H9 (cell line): Measurements from ENCODE around the gene KCND2. TPM values are rescaled to one million over a fixed set of nuclear protein-coding genes. Genes with fewer than 3 reads are reported as not detected.

Experiments
- DNase-seq: peaks from one replicate; pipeline ENCODE4 v3.0.0-alpha.2; 2017
- H2AFZ ChIP-seq: one replicate; pipeline ENCODE4 v1.6.1; 2013; ENCODE audit warnings: mild to moderate bottlenecking, low read length, control low read depth, moderate library complexity
- H2AK5ac ChIP-seq: 2 replicates; pipeline ENCODE4 v1.6.1; 2013; ENCODE audit warnings: low read length, control low read depth, mixed read lengths; ENCODE audit not compliant: insufficient read length
- H2BK120ac ChIP-seq: one replicate; pipeline ENCODE4 v1.6.1; 2013; ENCODE audit warnings: low read depth, mild to moderate bottlenecking, low read length, control low read depth, inconsistent platforms; ENCODE audit not compliant: poor library complexity, severe bottlenecking
- H2BK12ac ChIP-seq: 2 replicates; pipeline ENCODE4 v1.6.1; 2013; ENCODE audit warnings: low read length, control low read depth, mixed read lengths, low read depth; ENCODE audit not compliant: insufficient read length
- H2BK15ac ChIP-seq: 2 replicates; pipeline ENCODE4 v1.6.1; 2013; ENCODE audit warnings: low read depth, low read length, control low read depth
- H2BK20ac ChIP-seq: one replicate; pipeline ENCODE4 v1.6.1; 2013; ENCODE audit warnings: low read depth, mild to moderate bottlenecking, low read length, control low read depth, inconsistent platforms; ENCODE audit not compliant: poor library complexity, severe bottlenecking
- H2BK5ac ChIP-seq: 2 replicates; pipeline ENCODE4 v1.6.1; 2013; ENCODE audit warnings: low read length, control low read depth, mixed read lengths; ENCODE audit not compliant: insufficient read length
- H3K14ac ChIP-seq: 2 replicates; pipeline ENCODE4 v1.6.1; 2013; ENCODE audit warnings: low read length, control low read depth; ENCODE audit not compliant: insufficient read depth
- H3K18ac ChIP-seq: 2 replicates; pipeline ENCODE4 v1.6.1; 2013; ENCODE audit warnings: low read depth, mild to moderate bottlenecking, mixed read lengths, low read length, control low read depth; ENCODE audit not compliant: insufficient read length
- H3K23ac ChIP-seq: 2 replicates; pipeline ENCODE4 v1.6.1; 2013; ENCODE audit warnings: low read length, control low read depth, mixed read lengths, low read depth; ENCODE audit not compliant: insufficient read length
- H3K23me2 ChIP-seq: 2 replicates; pipeline ENCODE4 v1.6.1; 2013; ENCODE audit warnings: low read depth, mild to moderate bottlenecking, mixed read lengths, low read length, control low read depth; ENCODE audit not compliant: insufficient read length, poor library complexity, severe bottlenecking
- H3K27ac ChIP-seq: 2 replicates; pipeline ENCODE4 v1.5.1; 2013; ENCODE audit warnings: low read length, control low read depth, mixed read lengths, low read depth; ENCODE audit not compliant: insufficient read length
- H3K27me3 ChIP-seq: 2 replicates; pipeline ENCODE4 v1.6.1; 2013; ENCODE audit warnings: low read length, control low read depth, inconsistent platforms; ENCODE audit not compliant: insufficient read depth
- H3K4ac ChIP-seq: 2 replicates; pipeline ENCODE4 v1.6.1; 2013; ENCODE audit warnings: low read depth, mild to moderate bottlenecking, control low read depth, inconsistent platforms, low read length, moderate library complexity
- H3K4me1 ChIP-seq: 2 replicates; pipeline ENCODE4 v1.6.1; 2013; ENCODE audit warnings: low read length, control low read depth, inconsistent platforms; ENCODE audit not compliant: insufficient read depth
- H3K4me2 ChIP-seq: 2 replicates; pipeline ENCODE4 v1.6.1; 2013; ENCODE audit warnings: low read length, control low read depth, mixed read lengths; ENCODE audit not compliant: insufficient read length, insufficient read depth
- H3K56ac ChIP-seq: 2 replicates; pipeline ENCODE4 v1.6.1; 2013; ENCODE audit warnings: low read depth, mild to moderate bottlenecking, mixed read lengths, low read length, control low read depth; ENCODE audit not compliant: insufficient read length
- H3K79me1 ChIP-seq: 2 replicates; pipeline ENCODE4 v1.6.1; 2013; ENCODE audit warnings: low read depth, mild to moderate bottlenecking, moderate library complexity, low read length, control low read depth, inconsistent platforms; ENCODE audit not compliant: insufficient read depth, poor library complexity, severe bottlenecking
- H3K79me2 ChIP-seq: 2 replicates; pipeline ENCODE4 v1.6.1; 2013; ENCODE audit warnings: low read length, control low read depth, inconsistent platforms; ENCODE audit not compliant: insufficient read depth
- H3K9ac ChIP-seq: 2 replicates; pipeline ENCODE4 v1.6.1; 2013; ENCODE audit warnings: low read length, control low read depth, mixed read lengths; ENCODE audit not compliant: insufficient read length; ENCODE audit errors: extremely low read depth
- H3K9me3 ChIP-seq: one replicate; pipeline ENCODE4 v1.6.1; 2013; ENCODE audit warnings: low read depth, low read length, inconsistent platforms; ENCODE audit not compliant: control insufficient read depth
- H3T11ph ChIP-seq: one replicate; pipeline ENCODE4 v1.6.1; 2013; ENCODE audit warnings: mild to moderate bottlenecking, low read length, control low read depth, inconsistent platforms
- H4K20me1 ChIP-seq: one replicate; pipeline ENCODE4 v1.6.1; 2013; ENCODE audit not compliant: control insufficient read depth, insufficient read length, insufficient read depth
- H4K5ac ChIP-seq: 2 replicates; pipeline ENCODE4 v1.6.1; 2013; ENCODE audit warnings: low read depth, mild to moderate bottlenecking, mixed read lengths, low read length, control low read depth; ENCODE audit not compliant: insufficient read length
- H4K8ac ChIP-seq: replicated peaks from 2 replicates; pipeline ENCODE4 v1.6.1; 2013; ENCODE audit warnings: low read length, control low read depth, mixed read lengths, low read depth; ENCODE audit not compliant: insufficient read length
- H4K91ac ChIP-seq: 2 replicates; pipeline ENCODE4 v1.6.1; 2013; ENCODE audit warnings: low read depth, mild to moderate bottlenecking, moderate library complexity, mixed read lengths, low read length, control low read depth; ENCODE audit not compliant: insufficient read length
- H3K27ac Mint-ChIP-seq, 3 experiments: 2 replicates in 2 of 3; 3 replicates in 1 of 3; pipeline ENCODE4 v1.8.0; 2020 to 2021; ENCODE audit warnings: mixed read lengths in 3 of 3, mild to moderate bottlenecking in 1 of 3, moderate library complexity in 1 of 3
- H3K27me3 Mint-ChIP-seq: 2 replicates; pipeline ENCODE4 v1.8.0; 2021; ENCODE audit warnings: low read depth, mild to moderate bottlenecking, moderate library complexity, mixed read lengths
- H3K36me3 Mint-ChIP-seq, 3 experiments: 2 replicates in 2 of 3; 3 replicates in 1 of 3; pipeline ENCODE4 v1.8.0; 2020 to 2021; ENCODE audit warnings: low read depth in 3 of 3, mixed read lengths in 3 of 3; ENCODE audit not compliant: insufficient read depth in 1 of 3
- H3K4me1 Mint-ChIP-seq, 2 experiments: 2 replicates each; pipeline ENCODE4 v1.8.0; 2020; ENCODE audit warnings: mixed read lengths in 2 of 2
- H3K4me3 Mint-ChIP-seq, 2 experiments: 2 replicates in 1 of 2; 3 replicates in 1 of 2; pipeline ENCODE4 v1.8.0; 2020 to 2021; ENCODE audit warnings: mild to moderate bottlenecking in 2 of 2, mixed read lengths in 2 of 2, moderate library complexity in 1 of 2
- H3K9me3 Mint-ChIP-seq, 2 experiments: 2 replicates in 1 of 2; 3 replicates in 1 of 2; pipeline ENCODE4 v1.8.0; 2020; ENCODE audit warnings: mild to moderate bottlenecking in 2 of 2, mixed read lengths in 2 of 2, moderate library complexity in 1 of 2
- WGBS: extraction: QIAGEN DNeasy Blood & Tissue Kit; methylation state at CpG from one replicate; pipeline ENCODE4 v1.1.7; 2013; ENCODE audit warnings: missing lambda C conversion rate, low lambda C conversion rate, mixed read lengths; ENCODE audit not compliant: insufficient read length; ENCODE audit errors: extremely low coverage; 5-methylcytosine and 5-hydroxymethylcytosine counted together
- total RNA-seq: library from RNA; stranded (reverse); gene quantifications from 2 replicates; pipeline ENCODE4 v1.2.1, GENCODE V29; 2021
- TF ChIP-seq, protein P1 (sequence below): fragments of 200-600 bp; sonication (generic); conservative IDR thresholded peaks from 3 replicates; pipeline ENCODE4 v1.8.0; 2021; ENCODE audit warnings: antibody characterized with exemption, mild to moderate bottlenecking

The KCND2 gene
- total RNA-seq, 1 experiment from 2014 or later, result 6.4 TPM

DNA sequence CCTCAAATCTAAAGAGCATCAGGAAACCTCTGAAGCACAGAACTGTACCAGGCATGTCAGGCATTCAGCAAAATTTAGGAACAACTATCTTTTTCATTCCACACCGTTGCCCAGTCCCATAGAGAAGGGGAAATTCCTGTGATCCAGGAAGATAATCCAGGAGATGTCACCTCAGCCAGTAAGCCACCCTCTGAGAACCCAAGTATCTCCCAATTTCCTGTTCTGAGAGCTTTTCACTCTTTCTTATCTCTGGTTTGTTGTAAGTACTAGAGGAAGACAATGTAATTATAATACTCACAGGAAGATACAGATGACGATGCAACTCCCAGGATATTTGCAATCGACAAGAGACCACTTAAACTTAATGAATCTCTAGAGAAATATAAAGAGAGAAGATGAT, 487.9 kb downstream of the KCND2 start:
- H2BK20ac ChIP-seq, result no peak overlapping the region
- TF ChIP-seq, protein P1, sequence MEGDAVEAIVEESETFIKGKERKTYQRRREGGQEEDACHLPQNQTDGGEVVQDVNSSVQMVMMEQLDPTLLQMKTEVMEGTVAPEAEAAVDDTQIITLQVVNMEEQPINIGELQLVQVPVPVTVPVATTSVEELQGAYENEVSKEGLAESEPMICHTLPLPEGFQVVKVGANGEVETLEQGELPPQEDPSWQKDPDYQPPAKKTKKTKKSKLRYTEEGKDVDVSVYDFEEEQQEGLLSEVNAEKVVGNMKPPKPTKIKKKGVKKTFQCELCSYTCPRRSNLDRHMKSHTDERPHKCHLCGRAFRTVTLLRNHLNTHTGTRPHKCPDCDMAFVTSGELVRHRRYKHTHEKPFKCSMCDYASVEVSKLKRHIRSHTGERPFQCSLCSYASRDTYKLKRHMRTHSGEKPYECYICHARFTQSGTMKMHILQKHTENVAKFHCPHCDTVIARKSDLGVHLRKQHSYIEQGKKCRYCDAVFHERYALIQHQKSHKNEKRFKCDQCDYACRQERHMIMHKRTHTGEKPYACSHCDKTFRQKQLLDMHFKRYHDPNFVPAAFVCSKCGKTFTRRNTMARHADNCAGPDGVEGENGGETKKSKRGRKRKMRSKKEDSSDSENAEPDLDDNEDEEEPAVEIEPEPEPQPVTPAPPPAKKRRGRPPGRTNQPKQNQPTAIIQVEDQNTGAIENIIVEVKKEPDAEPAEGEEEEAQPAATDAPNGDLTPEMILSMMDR, result no peak

More for the DNA sequence above, 487.9 kb downstream of the KCND2 start:
- H4K91ac ChIP-seq, result no peak overlapping the region
- H4K8ac ChIP-seq, result no peak overlapping the region
- H2BK5ac ChIP-seq, result no peak overlapping the region
- no peaks in the 10 kb centered on the region for H3K23me2 ChIP-seq
- no peak overlapping the region for H3K18ac ChIP-seq
- H3K4me2 ChIP-seq, result no peak overlapping the region
- H3K56ac ChIP-seq, result no peak overlapping the region
- H2AFZ ChIP-seq, result no peak overlapping the region
- H3K4me1 ChIP-seq, result no peaks in the 10 kb centered on the region
- Mint-ChIP-seq H3K27ac (no peak overlapping the region), H3K27me3 (no peaks in the 10 kb centered on the region), H3K36me3 (no peaks in the 10 kb centered on the region), H3K9me3 (no peaks in the 10 kb centered on the region), H3K4me3 (no peak overlapping the region), H3K4me1 (peaks cover 0 to 4% of the 10 kb centered on the region in 2 experiments; a peak in 1 of 4 replicates)
- no peaks in the 10 kb centered on the region for H3K27me3 ChIP-seq
- H4K5ac ChIP-seq, result no peak overlapping the region
- no peak overlapping the region for H2BK120ac ChIP-seq
- H3K9ac ChIP-seq, result no peak overlapping the region
- no peak overlapping the region for H3K23ac ChIP-seq
- H3K14ac ChIP-seq, result no peak overlapping the region
- H3K79me2 ChIP-seq, result no peaks in the 10 kb centered on the region
- no peaks in the 10 kb centered on the region for H3K79me1 ChIP-seq
- no CpG with 5 or more reads among the region's 3 CpGs for WGBS
- no peaks in the 10 kb centered on the region for H4K20me1 ChIP-seq
- DNase-seq, result no peak
- no peak overlapping the region for H3K27ac ChIP-seq
- no peaks in the 10 kb centered on the region for H3K9me3 ChIP-seq
- no peak overlapping the region for H2BK12ac ChIP-seq
- no peak overlapping the region for H2AK5ac ChIP-seq
- H3T11ph ChIP-seq, result no peak overlapping the region
- no peak overlapping the region for H2BK15ac ChIP-seq
- H3K4ac ChIP-seq, result no peak overlapping the region
